DND-41 (cell line): ENCODE measurements around the gene NCF2.
A peak's percentile ranks its signal among the peaks of the same experiment; 100 is the strongest.

Source experiments
- ATAC-seq: fragments of 200-7000 bp; cut with Tn5 transposase; 3 replicates; pipeline ENCODE4 v1.9.1; 2021; ENCODE audit warnings: low read depth; ENCODE audit not compliant: insufficient read depth
- DNase-seq: peaks from one replicate; pipeline ENCODE4 v3.0.0-alpha.2; 2020
- H2AFZ ChIP-seq: 2 replicates; pipeline ENCODE4 v1.6.0; 2012; ENCODE audit warnings: low read depth, low read length
- H3K27ac ChIP-seq: 2 replicates; pipeline ENCODE4 v1.5.1; 2012; ENCODE audit warnings: low read length, inconsistent platforms
- H3K27me3 ChIP-seq: fragments of 200-600 bp; sonication (generic); 2 replicates; pipeline ENCODE4 v1.6.0; 2012; ENCODE audit warnings: low read length, mild to moderate bottlenecking, inconsistent platforms; ENCODE audit not compliant: insufficient read depth, poor library complexity
- H3K36me3 ChIP-seq: 2 replicates; pipeline ENCODE4 v1.5.1; 2012; ENCODE audit warnings: low read length, inconsistent platforms; ENCODE audit not compliant: insufficient read depth
- H3K4me1 ChIP-seq: 2 replicates; pipeline ENCODE4 v1.5.1; 2012; ENCODE audit warnings: mild to moderate bottlenecking, low read length; ENCODE audit not compliant: insufficient read depth
- H3K4me2 ChIP-seq: 2 replicates; pipeline ENCODE4 v1.6.0; 2012; ENCODE audit warnings: mild to moderate bottlenecking, moderate library complexity, low read length, inconsistent platforms; ENCODE audit not compliant: insufficient read depth
- H3K4me3 ChIP-seq, 2 experiments: fragments of 200-600 bp in 1 of 2; shearing (Covaris generic) in 1 of 2; 2 replicates each; pipeline ENCODE4 v1.5.1; 2012 to 2016; ENCODE audit warnings: inconsistent platforms in 2 of 2, low read length in 2 of 2, mild to moderate bottlenecking in 2 of 2, low read depth in 1 of 2, moderate library complexity in 1 of 2
- H3K79me2 ChIP-seq: 2 replicates; pipeline ENCODE4 v1.6.0; 2012; ENCODE audit warnings: low read length, inconsistent platforms; ENCODE audit not compliant: insufficient read depth
- H3K9ac ChIP-seq: 2 replicates; pipeline ENCODE4 v1.6.0; 2012; ENCODE audit warnings: low read depth, mild to moderate bottlenecking, inconsistent platforms, low read length, moderate library complexity
- H3K9me3 ChIP-seq: 2 replicates; pipeline ENCODE4 v1.5.1; 2012; ENCODE audit warnings: low read length, moderate library complexity, mild to moderate bottlenecking, inconsistent platforms; ENCODE audit not compliant: insufficient read depth, severe bottlenecking
- H4K20me1 ChIP-seq: 2 replicates; pipeline ENCODE4 v1.6.0; 2012; ENCODE audit warnings: low read length; ENCODE audit not compliant: insufficient read depth
- CTCF ChIP-seq: IDR thresholded peaks from 2 replicates; pipeline ENCODE4 v1.5.1; 2012; ENCODE audit warnings: borderline replicate concordance, low read length, moderate library complexity, mild to moderate bottlenecking; ENCODE audit not compliant: poor library complexity, severe bottlenecking; ENCODE audit errors: extremely low read depth
- EZH2 ChIP-seq: IDR thresholded peaks from 3 replicates; pipeline ENCODE4 v1.6.1; 2012; ENCODE audit warnings: borderline replicate concordance, low read depth, mild to moderate bottlenecking, moderate library complexity, low read length, inconsistent platforms; ENCODE audit not compliant: severe bottlenecking

NCF2 gene

GRCh38 chr1:183598386-183598785, 8.1 kb upstream of the NCF2 start:
- Histone ChIP-seq H3K4me1 (no peaks in the 10 kb centered on the region), H3K9me3 (no peaks in the 10 kb centered on the region), H3K4me3 (no peak overlapping the region), H4K20me1 (no peaks in the 10 kb centered on the region), H3K9ac (no peak overlapping the region), H3K4me2 (no peak overlapping the region), H3K36me3 (no peaks in the 10 kb centered on the region), H2AFZ (no peak overlapping the region), H3K27ac (no peak overlapping the region), H3K79me2 (no peaks in the 10 kb centered on the region), H3K27me3 (peaks cover 7% of the 10 kb centered on the region)
- DNase-seq (no peak), ATAC-seq (peak; percentile 60; the same call in 2 of the 3 replicates)
- TF ChIP-seq CTCF (no peak), EZH2 (no peak)

DNA sequence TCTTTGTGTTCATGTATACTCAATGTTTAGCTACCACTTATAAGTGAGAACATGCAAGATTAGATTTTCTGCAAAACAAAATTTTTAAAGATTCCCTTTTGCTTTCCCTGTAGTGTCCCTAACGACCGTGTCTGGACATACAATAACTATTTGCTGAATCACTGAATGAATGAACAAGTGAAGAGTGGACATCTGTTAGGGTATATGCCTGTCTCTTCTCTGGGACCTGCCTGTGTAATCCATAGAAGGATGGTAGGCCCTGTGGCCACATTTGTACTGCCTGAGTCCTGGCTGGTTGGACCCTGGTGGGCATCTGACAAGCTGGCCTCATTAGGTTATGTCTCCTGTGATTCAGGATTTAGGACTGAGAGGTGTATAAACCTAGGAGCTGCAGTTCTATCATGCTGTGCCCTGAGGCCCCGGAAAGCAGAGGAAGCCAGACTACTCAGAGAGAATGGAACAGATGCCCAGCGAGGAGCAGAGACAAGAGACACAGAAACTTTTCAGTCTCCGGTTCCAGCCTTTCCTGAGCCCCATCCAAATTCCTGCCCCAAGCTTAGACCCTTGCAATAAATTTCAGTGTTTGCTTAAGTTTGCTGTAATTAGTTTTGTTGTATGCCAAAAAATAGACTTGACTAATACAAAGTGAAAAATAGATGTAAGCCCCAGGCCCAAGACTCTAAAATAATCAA, 7.5 kb upstream of the NCF2 start:
- Histone ChIP-seq H3K27ac (no peak overlapping the region), H3K4me2 (no peak overlapping the region), H3K27me3 (peaks cover 7% of the 10 kb centered on the region), H2AFZ (no peak overlapping the region), H3K79me2 (no peaks in the 10 kb centered on the region), H4K20me1 (no peaks in the 10 kb centered on the region), H3K9me3 (no peaks in the 10 kb centered on the region), H3K4me1 (no peaks in the 10 kb centered on the region), H3K36me3 (no peaks in the 10 kb centered on the region), H3K4me3 (no peak overlapping the region), H3K9ac (no peak overlapping the region)
- DNase-seq (no peak), ATAC-seq (no peak)
- no peak for TF ChIP-seq CTCF
- no peak for TF ChIP-seq EZH2

DNA sequence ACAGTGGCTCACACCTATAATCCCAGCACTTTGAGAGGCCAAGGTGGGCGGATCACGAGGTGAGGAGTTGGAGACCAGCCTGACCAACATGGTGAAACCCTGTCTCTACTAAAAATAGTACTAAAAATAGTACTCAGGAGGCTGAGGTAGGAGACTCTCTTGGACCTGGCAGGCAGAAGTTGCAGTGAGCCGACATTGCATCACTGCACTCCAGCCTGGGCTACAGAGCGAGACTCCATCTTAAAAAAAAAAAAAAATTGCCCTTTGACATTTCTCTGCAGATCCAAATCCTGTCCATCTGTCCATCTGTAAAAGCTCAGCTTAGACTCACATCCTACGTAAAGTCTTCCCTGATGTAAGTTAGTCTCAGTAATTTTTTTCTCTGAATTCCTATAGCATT, 6.2 kb upstream of the NCF2 start:
- H3K9me3 ChIP-seq: no peaks in the 10 kb centered on the region
- H3K9ac ChIP-seq: no peak overlapping the region
- H3K4me1 ChIP-seq: no peaks in the 10 kb centered on the region
- H3K27me3 ChIP-seq: no peaks in the 10 kb centered on the region
- H4K20me1 ChIP-seq: no peaks in the 10 kb centered on the region
- no peak for ATAC-seq
- no peak overlapping the region for H2AFZ ChIP-seq
- no peak overlapping the region for H3K27ac ChIP-seq
- H3K4me3 ChIP-seq: no peak overlapping the region
- no peak for TF ChIP-seq EZH2
- TF ChIP-seq CTCF: no peak
- no peaks in the 10 kb centered on the region for H3K79me2 ChIP-seq
- no peaks in the 10 kb centered on the region for H3K36me3 ChIP-seq
- no peak overlapping the region for H3K4me2 ChIP-seq
- no peak for DNase-seq

DNA sequence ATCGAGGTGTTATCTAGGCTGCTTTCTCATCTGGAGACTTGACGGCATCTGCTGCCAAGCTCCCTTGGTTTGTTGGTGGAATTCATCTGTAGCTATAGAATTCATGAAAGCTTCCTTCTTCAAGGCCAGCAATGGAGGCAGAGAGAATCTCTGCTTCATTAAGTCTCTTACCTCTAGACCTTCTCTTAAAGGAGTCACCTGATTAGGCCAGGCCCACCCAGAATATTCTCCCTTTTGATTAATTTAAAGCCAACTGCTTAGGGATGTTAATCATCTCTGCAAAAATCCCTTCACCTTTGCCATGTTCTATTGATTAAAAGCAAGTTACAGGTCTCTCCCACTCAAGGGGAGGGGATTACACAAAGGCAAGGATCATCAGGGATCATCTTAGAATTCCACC, 5.3 kb upstream of the NCF2 start:
- no peak overlapping the region for H3K4me2 ChIP-seq
- H2AFZ ChIP-seq: no peak overlapping the region
- no peak overlapping the region for H3K27ac ChIP-seq
- H3K4me3 ChIP-seq: no peak overlapping the region
- no peaks in the 10 kb centered on the region for H3K27me3 ChIP-seq
- no peaks in the 10 kb centered on the region for H3K79me2 ChIP-seq
- H3K9ac ChIP-seq: no peak overlapping the region
- ATAC-seq: no peak
- H3K4me1 ChIP-seq: no peaks in the 10 kb centered on the region
- no peaks in the 10 kb centered on the region for H3K36me3 ChIP-seq
- no peak for TF ChIP-seq CTCF
- TF ChIP-seq EZH2: no peak
- no peaks in the 10 kb centered on the region for H3K9me3 ChIP-seq
- DNase-seq: no peak
- H4K20me1 ChIP-seq: no peaks in the 10 kb centered on the region
